GM12878 (cell line): Measurements from ENCODE around the gene MST1. TPM values are rescaled to one million over a fixed set of nuclear protein-coding genes. Genes with fewer than 3 reads are reported as not detected.

Experiments
- EED ChIP-seq: sonication (generic); IDR thresholded peaks from 2 replicates; pipeline ENCODE4 v1.6.1; 2016; ENCODE audit warnings: antibody characterized with exemption, low read depth
- ESRRA ChIP-seq: IDR thresholded peaks from 2 replicates; pipeline ENCODE4 v1.6.1; 2012; ENCODE audit warnings: mild to moderate bottlenecking, low read length, improper control_type of control experiment
- FOXM1 ChIP-seq: IDR thresholded peaks from 2 replicates; pipeline ENCODE4 v1.6.1; 2012; ENCODE audit warnings: low read depth, mild to moderate bottlenecking, inconsistent platforms, low read length, moderate library complexity
- GABPA ChIP-seq: IDR thresholded peaks from 2 replicates; pipeline ENCODE4 v1.6.1; 2014; ENCODE audit warnings: antibody characterized with exemption, low read depth, mild to moderate bottlenecking, inconsistent platforms
- KLF5 ChIP-seq: fragments of 450-650 bp; IDR thresholded peaks from 2 replicates; pipeline ENCODE4 v1.6.1; 2014; ENCODE audit warnings: mild to moderate bottlenecking; ENCODE audit not compliant: partially characterized antibody
- MTA2 ChIP-seq: fragments of 450-650 bp; IDR thresholded peaks from 2 replicates; pipeline ENCODE4 v1.6.1; 2016; ENCODE audit warnings: low read depth, mild to moderate bottlenecking, moderate library complexity
- NBN ChIP-seq: fragments of 450-650 bp; IDR thresholded peaks from 2 replicates; pipeline ENCODE4 v1.6.1; 2016
- NFIC ChIP-seq: IDR thresholded peaks from 2 replicates; pipeline ENCODE4 v1.6.1; 2012; ENCODE audit warnings: low read depth, mild to moderate bottlenecking, inconsistent platforms, low read length, moderate library complexity
- NR2F1 ChIP-seq: fragments of 450-650 bp; conservative IDR thresholded peaks from 2 replicates; pipeline ENCODE4 v1.6.1; 2017; ENCODE audit warnings: mild to moderate bottlenecking
- POLR2A ChIP-seq: IDR thresholded peaks from 2 replicates; pipeline ENCODE4 v1.6.1; 2011; ENCODE audit warnings: low read depth, mild to moderate bottlenecking, low read length
- POLR2AphosphoS5 ChIP-seq: IDR thresholded peaks from 2 replicates; pipeline ENCODE4 v1.6.1; 2011; ENCODE audit warnings: mild to moderate bottlenecking, low read length, inconsistent platforms
- SIN3A ChIP-seq: IDR thresholded peaks from 2 replicates; pipeline ENCODE4 v1.6.1; 2012; ENCODE audit warnings: low read depth, low read length, improper control_type of control experiment
- SMAD5 ChIP-seq: IDR thresholded peaks from 2 replicates; pipeline ENCODE4 v1.6.1; 2016; ENCODE audit warnings: antibody characterized with exemption, low read depth
- SUPT20H ChIP-seq: IDR thresholded peaks from 2 replicates; pipeline ENCODE4 v1.6.1; 2011; ENCODE audit warnings: low read depth, mild to moderate bottlenecking, low read length, moderate library complexity, borderline replicate concordance; ENCODE audit not compliant: control insufficient read depth
- TCF7 ChIP-seq: IDR thresholded peaks from 2 replicates; pipeline ENCODE4 v1.6.1; 2014; ENCODE audit warnings: antibody characterized with exemption, borderline replicate concordance
- ZNF207 ChIP-seq: fragments of 450-650 bp; IDR thresholded peaks from 2 replicates; pipeline ENCODE4 v1.6.1; 2014; ENCODE audit warnings: antibody characterized with exemption, mild to moderate bottlenecking, borderline replicate concordance
- ZSCAN29 ChIP-seq: fragments of 450-650 bp; IDR thresholded peaks from 2 replicates; pipeline ENCODE4 v1.6.1; 2017; ENCODE audit warnings: mild to moderate bottlenecking, moderate library complexity
- polyA plus RNA-seq, 11 experiments: library from polyadenylated mRNA; depleted of rRNA in 4 of 11; unstranded in 6 of 11; stranded (reverse) in 5 of 11; fragments of >200 nt; fragmentation: Nextera tagmentation in 4 of 11; fragmentation: Illumina TruSeq in 1 of 11; extraction: Ambion mirVana in 4 of 11; extraction: Trizol in 1 of 11; gene quantifications; 1 replicate in 1 of 11; 2 replicates in 10 of 11; pipeline versions ENCODE4 v1.2.1 to v1.2.3, GENCODE V29; 2011 to 2016; ENCODE audit warnings: inconsistent platforms in 2 of 11, missing spikeins in 2 of 11, low read depth in 1 of 11
- total RNA-seq, 4 experiments: library from RNA; depleted of rRNA in 3 of 4; stranded (reverse); fragments of >200 nt in 3 of 4; fragmentation: Illumina TruSeq in 1 of 4; extraction: Trizol in 1 of 4; gene quantifications; 2 replicates each; pipeline versions ENCODE4 v1.2.1 to v1.2.3, GENCODE V29; 2013 to 2021
- TF ChIP-seq, protein P1 (sequence below): IDR thresholded peaks from 2 replicates; pipeline ENCODE4 v1.6.1; 2012; ENCODE audit warnings: improper control_type of control experiment, low read depth, low read length; ENCODE audit not compliant: insufficient replicate concordance
- TF ChIP-seq, protein P2 (sequence below), 3 experiments: IDR thresholded peaks in 2 of 3; conservative IDR thresholded peaks in 1 of 3; 2 replicates each; pipeline ENCODE4 v1.5.1; 2011; ENCODE audit warnings: low read depth in 3 of 3, low read length in 3 of 3, mild to moderate bottlenecking in 3 of 3, control low read depth in 2 of 3, moderate library complexity in 2 of 3, inconsistent platforms in 1 of 3, mixed read lengths in 1 of 3; ENCODE audit not compliant: control insufficient read depth in 2 of 3, insufficient read depth in 1 of 3; ENCODE audit errors: extremely low read depth in 1 of 3
- TF ChIP-seq, protein P3 (sequence below): fragments of 450-650 bp; IDR thresholded peaks from 2 replicates; pipeline ENCODE4 v1.6.1; 2014; ENCODE audit warnings: mild to moderate bottlenecking
- TF ChIP-seq, protein P4 (sequence below): fragments of 450-650 bp; IDR thresholded peaks from 2 replicates; pipeline ENCODE4 v1.6.1; 2017; ENCODE audit warnings: mild to moderate bottlenecking

The MST1 gene
- total and polyA plus RNA-seq, 10 of the 15 experiments (the other 5 are each of a cell fraction or from before 2014, with no cell fraction given), result 1.2 to 25.5 (median 4.1) TPM

DNA sequence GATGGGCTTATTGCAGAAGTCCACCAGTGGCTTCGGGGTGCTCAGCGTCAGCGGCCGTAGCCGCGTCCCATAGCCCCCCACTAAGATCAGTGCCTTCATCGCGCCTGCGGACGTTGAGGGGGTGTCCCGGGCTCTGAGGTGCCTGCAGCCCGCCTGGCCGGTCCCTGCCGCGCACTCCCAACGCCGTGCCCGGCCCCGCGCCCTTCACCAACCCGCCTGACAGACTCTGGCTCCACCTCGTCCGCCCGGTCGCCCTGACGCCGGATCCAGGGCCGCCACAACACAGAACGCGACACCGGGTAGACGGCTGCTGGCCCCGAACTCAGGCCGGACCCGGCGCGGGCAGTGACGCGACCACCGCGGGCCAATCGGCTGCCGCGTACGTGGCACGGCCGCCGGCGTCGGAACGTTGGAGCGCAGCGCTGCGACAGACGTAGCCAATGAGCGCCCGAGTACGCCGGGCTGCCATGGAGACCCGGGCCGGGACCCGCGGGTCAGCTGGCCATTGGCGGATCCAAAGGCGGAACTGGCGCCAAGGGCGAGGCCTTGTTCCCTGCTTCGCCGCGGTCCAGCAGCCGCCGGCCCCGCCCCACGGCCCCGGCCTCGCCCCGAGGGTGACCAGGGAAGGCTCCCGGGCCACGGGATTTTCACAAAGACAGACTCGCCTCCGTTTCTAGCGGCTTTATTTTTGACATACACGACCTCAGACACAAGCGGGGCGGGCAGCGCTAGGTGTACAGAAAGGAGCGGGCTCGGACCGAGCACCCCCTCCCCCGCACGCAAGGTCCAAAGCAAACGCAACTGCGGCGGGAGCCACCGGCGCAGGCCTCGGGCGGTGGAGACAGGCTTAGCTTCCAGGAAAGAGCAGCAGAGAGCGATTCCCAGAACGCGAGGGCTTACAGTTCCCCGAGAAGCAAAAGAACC is 34.6 kb upstream of the MST1 start, which contains the start of gene GMPPB (continued):
- TF ChIP-seq, protein P1, sequence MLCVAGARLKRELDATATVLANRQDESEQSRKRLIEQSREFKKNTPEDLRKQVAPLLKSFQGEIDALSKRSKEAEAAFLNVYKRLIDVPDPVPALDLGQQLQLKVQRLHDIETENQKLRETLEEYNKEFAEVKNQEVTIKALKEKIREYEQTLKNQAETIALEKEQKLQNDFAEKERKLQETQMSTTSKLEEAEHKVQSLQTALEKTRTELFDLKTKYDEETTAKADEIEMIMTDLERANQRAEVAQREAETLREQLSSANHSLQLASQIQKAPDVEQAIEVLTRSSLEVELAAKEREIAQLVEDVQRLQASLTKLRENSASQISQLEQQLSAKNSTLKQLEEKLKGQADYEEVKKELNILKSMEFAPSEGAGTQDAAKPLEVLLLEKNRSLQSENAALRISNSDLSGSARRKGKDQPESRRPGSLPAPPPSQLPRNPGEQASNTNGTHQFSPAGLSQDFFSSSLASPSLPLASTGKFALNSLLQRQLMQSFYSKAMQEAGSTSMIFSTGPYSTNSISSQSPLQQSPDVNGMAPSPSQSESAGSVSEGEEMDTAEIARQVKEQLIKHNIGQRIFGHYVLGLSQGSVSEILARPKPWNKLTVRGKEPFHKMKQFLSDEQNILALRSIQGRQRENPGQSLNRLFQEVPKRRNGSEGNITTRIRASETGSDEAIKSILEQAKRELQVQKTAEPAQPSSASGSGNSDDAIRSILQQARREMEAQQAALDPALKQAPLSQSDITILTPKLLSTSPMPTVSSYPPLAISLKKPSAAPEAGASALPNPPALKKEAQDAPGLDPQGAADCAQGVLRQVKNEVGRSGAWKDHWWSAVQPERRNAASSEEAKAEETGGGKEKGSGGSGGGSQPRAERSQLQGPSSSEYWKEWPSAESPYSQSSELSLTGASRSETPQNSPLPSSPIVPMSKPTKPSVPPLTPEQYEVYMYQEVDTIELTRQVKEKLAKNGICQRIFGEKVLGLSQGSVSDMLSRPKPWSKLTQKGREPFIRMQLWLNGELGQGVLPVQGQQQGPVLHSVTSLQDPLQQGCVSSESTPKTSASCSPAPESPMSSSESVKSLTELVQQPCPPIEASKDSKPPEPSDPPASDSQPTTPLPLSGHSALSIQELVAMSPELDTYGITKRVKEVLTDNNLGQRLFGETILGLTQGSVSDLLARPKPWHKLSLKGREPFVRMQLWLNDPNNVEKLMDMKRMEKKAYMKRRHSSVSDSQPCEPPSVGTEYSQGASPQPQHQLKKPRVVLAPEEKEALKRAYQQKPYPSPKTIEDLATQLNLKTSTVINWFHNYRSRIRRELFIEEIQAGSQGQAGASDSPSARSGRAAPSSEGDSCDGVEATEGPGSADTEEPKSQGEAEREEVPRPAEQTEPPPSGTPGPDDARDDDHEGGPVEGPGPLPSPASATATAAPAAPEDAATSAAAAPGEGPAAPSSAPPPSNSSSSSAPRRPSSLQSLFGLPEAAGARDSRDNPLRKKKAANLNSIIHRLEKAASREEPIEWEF, result no peak
- TF ChIP-seq SIN3A (peak; percentile 88), NBN (0 out of 2 replicates have a peak, but pooled peaks have one; percentile 8), SMAD5 (peak; percentile 37; the same call in 1 of the 2 replicates), MTA2 (no peak), SUPT20H (no peak), NFIC (no peak), POLR2A (peak; percentile 92), ESRRA (no peak), KLF5 (no peak), GABPA (no peak), EED (no peak), NR2F1 (peak; percentile 53), ZNF207 (no peak; the same call in none of the 2 replicates), TCF7 (no peak), ZSCAN29 (no peak), POLR2AphosphoS5 (peak; percentile 65), FOXM1 (no peak)
- TF ChIP-seq, protein P2, sequence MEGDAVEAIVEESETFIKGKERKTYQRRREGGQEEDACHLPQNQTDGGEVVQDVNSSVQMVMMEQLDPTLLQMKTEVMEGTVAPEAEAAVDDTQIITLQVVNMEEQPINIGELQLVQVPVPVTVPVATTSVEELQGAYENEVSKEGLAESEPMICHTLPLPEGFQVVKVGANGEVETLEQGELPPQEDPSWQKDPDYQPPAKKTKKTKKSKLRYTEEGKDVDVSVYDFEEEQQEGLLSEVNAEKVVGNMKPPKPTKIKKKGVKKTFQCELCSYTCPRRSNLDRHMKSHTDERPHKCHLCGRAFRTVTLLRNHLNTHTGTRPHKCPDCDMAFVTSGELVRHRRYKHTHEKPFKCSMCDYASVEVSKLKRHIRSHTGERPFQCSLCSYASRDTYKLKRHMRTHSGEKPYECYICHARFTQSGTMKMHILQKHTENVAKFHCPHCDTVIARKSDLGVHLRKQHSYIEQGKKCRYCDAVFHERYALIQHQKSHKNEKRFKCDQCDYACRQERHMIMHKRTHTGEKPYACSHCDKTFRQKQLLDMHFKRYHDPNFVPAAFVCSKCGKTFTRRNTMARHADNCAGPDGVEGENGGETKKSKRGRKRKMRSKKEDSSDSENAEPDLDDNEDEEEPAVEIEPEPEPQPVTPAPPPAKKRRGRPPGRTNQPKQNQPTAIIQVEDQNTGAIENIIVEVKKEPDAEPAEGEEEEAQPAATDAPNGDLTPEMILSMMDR (IDR thresholded peaks at IDR 0.05 in 2 of 3, conservative IDR thresholded peaks at IDR 0.05 in 1 of 3; ENCODE audit: control insufficient read depth in 2 of 3, extremely low read depth in 1 of 3, insufficient read depth in 1 of 3, low read depth in 3 of 3, low read length in 3 of 3), result no peak
- TF ChIP-seq, protein P3, sequence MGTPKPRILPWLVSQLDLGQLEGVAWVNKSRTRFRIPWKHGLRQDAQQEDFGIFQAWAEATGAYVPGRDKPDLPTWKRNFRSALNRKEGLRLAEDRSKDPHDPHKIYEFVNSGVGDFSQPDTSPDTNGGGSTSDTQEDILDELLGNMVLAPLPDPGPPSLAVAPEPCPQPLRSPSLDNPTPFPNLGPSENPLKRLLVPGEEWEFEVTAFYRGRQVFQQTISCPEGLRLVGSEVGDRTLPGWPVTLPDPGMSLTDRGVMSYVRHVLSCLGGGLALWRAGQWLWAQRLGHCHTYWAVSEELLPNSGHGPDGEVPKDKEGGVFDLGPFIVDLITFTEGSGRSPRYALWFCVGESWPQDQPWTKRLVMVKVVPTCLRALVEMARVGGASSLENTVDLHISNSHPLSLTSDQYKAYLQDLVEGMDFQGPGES, result peak; percentile 75
- TF ChIP-seq, protein P4, sequence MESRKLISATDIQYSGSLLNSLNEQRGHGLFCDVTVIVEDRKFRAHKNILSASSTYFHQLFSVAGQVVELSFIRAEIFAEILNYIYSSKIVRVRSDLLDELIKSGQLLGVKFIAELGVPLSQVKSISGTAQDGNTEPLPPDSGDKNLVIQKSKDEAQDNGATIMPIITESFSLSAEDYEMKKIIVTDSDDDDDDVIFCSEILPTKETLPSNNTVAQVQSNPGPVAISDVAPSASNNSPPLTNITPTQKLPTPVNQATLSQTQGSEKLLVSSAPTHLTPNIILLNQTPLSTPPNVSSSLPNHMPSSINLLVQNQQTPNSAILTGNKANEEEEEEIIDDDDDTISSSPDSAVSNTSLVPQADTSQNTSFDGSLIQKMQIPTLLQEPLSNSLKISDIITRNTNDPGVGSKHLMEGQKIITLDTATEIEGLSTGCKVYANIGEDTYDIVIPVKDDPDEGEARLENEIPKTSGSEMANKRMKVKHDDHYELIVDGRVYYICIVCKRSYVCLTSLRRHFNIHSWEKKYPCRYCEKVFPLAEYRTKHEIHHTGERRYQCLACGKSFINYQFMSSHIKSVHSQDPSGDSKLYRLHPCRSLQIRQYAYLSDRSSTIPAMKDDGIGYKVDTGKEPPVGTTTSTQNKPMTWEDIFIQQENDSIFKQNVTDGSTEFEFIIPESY, result no peak
